Activated naive CD8-positive, alpha-beta T cell treated with anti-CD3 and anti-CD28 coated beads for 36 hours (primary cell): Measurements from ENCODE around the gene SLC6A19. TPM values are rescaled to one million over a fixed set of nuclear protein-coding genes. Genes with fewer than 3 reads are reported as not detected.

Experiments
- DNase-seq: peaks from one replicate; pipeline ENCODE4 v3.0.0; 2021
- H3K27ac Mint-ChIP-seq: one replicate; pipeline ENCODE4 v1.8.0; 2022; ENCODE audit warnings: mild to moderate bottlenecking, moderate library complexity, mixed read lengths
- H3K27me3 Mint-ChIP-seq: one replicate; pipeline ENCODE4 v1.8.0; 2022; ENCODE audit warnings: mild to moderate bottlenecking, mixed read lengths
- H3K36me3 Mint-ChIP-seq: one replicate; pipeline ENCODE4 v1.8.0; 2021; ENCODE audit warnings: mild to moderate bottlenecking, mixed read lengths
- H3K4me1 Mint-ChIP-seq: one replicate; pipeline ENCODE4 v1.8.0; 2021; ENCODE audit warnings: mixed read lengths
- H3K4me3 Mint-ChIP-seq: one replicate; pipeline ENCODE4 v1.8.0; 2022; ENCODE audit warnings: mild to moderate bottlenecking, moderate library complexity, mixed read lengths
- H3K9me3 Mint-ChIP-seq: one replicate; pipeline ENCODE4 v1.8.0; 2022; ENCODE audit warnings: mixed read lengths
- total RNA-seq, 2 experiments: library from RNA; stranded (reverse); gene quantifications; one replicate each; pipeline ENCODE4 v1.2.3, GENCODE V29; 2021

Gene SLC6A19
- total RNA-seq, 2 experiments from 2014 or later, result not detected

DNA sequence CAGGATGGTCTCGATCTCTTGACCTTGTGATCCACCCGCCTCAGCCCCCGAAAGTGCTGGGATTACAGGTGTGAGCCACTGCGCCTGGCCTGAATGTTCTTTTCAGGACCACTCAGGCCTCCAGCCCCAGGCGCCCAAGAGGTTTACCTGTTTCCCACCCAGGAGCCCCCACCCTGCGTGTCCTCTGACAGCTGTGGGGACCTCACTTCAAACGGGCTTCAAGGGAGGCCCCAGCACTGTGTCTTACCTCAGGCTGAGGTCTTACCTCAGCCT is 19.1 kb upstream of the SLC6A19 start:
- Mint-ChIP-seq H3K4me1 (no peaks in the 10 kb centered on the region), H3K27ac (no peak overlapping the region), H3K36me3 (no peaks in the 10 kb centered on the region)

GRCh38 chr5:1182633-1183423 is 18.6 kb upstream of the SLC6A19 start:
- DNase-seq, result no peak
- Mint-ChIP-seq H3K9me3 (no peaks in the 10 kb centered on the region), H3K4me3 (no peak overlapping the region), H3K27me3 (no peaks in the 10 kb centered on the region), H3K4me1 (no peaks in the 10 kb centered on the region), H3K27ac (no peak overlapping the region), H3K36me3 (no peaks in the 10 kb centered on the region)

More for the DNA sequence above, 19.1 kb upstream of the SLC6A19 start:
- Mint-ChIP-seq H3K27me3 (no peaks in the 10 kb centered on the region), H3K9me3 (no peaks in the 10 kb centered on the region), H3K4me3 (no peak overlapping the region)
- DNase-seq, result no peak

GRCh38 chr5:1183424-1184162 is 17.8 kb upstream of the SLC6A19 start:
- Mint-ChIP-seq H3K36me3 (no peaks in the 10 kb centered on the region), H3K4me3 (no peak overlapping the region), H3K27ac (no peak overlapping the region), H3K9me3 (no peaks in the 10 kb centered on the region), H3K4me1 (no peaks in the 10 kb centered on the region), H3K27me3 (no peaks in the 10 kb centered on the region)
- no peak for DNase-seq

- Mint-ChIP-seq H3K36me3 (no peaks in the 10 kb centered on the region), H3K27ac (no peak overlapping the region), H3K4me1 (no peaks in the 10 kb centered on the region), H3K4me3 (no peak overlapping the region), H3K27me3 (no peaks in the 10 kb centered on the region), H3K9me3 (no peaks in the 10 kb centered on the region)
- DNase-seq, result no peak
Observed at GRCh38 chr5:1184163-1184470, 17.3 kb upstream of the SLC6A19 start.

DNA sequence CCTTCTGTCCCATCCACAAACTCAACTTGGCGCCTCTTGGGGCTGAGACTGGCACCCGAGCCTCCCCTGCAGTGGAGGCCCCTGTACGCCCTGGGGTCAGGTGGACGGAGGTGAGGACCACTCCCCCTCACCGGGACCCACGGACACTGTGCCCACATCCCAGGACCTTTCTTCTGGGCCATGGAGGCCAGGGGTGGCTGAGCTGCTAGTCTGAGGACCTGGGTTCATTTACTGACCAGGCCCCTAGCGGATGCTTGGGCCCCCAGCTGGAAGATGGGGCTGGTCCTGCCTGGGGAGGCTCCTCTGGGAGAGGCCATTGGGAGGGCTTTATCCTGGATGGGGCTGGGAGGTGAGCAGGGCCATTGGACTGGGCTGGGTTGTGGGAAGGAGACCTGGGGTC is 16.9 kb upstream of the SLC6A19 start:
- no peaks in the 10 kb centered on the region for H3K9me3 Mint-ChIP-seq
- DNase-seq, result no peak
- no peak overlapping the region for H3K27ac Mint-ChIP-seq
- no peaks in the 10 kb centered on the region for H3K4me1 Mint-ChIP-seq
- no peak overlapping the region for H3K4me3 Mint-ChIP-seq
- no peaks in the 10 kb centered on the region for H3K36me3 Mint-ChIP-seq
- no peaks in the 10 kb centered on the region for H3K27me3 Mint-ChIP-seq

DNA sequence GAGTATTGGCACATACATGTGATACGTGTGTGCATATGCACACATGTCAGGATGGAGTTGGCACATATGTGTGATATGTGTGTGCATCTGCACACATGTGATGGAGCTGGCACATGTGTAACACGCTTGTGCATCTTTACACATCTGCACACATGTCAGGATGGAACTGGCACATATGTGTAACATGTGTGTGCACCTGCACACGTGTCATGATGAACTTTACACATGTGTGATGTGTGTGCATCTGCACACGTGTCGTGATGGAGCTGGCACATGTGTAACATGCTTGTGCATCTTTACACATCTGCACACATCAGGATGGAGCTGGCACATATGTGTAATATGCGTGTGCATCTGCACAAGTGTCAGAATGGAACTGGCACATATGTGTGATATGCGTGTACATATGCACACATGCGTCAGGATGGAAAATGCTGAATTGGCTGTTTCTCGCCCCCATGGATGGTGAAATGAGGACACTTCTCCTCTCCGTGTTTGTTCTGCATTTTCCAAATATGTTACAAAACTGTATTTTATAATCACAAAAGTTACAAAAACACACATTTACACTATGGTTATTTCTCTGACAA is 16.3 kb upstream of the SLC6A19 start:
- Mint-ChIP-seq H3K27me3 (peaks cover 6% of the 10 kb centered on the region), H3K4me3 (no peak overlapping the region), H3K36me3 (no peaks in the 10 kb centered on the region), H3K4me1 (no peaks in the 10 kb centered on the region), H3K9me3 (no peaks in the 10 kb centered on the region), H3K27ac (no peak overlapping the region)
- DNase-seq, result no peak

GRCh38 chr5:1185629-1186350 is 15.6 kb upstream of the SLC6A19 start:
- Mint-ChIP-seq H3K27ac (no peak overlapping the region), H3K9me3 (no peaks in the 10 kb centered on the region), H3K27me3 (peaks cover 13% of the 10 kb centered on the region), H3K4me3 (no peak overlapping the region), H3K36me3 (no peaks in the 10 kb centered on the region), H3K4me1 (no peaks in the 10 kb centered on the region)
- DNase-seq, result no peak

GRCh38 chr5:1186351-1187233 is 14.8 kb upstream of the SLC6A19 start:
- Mint-ChIP-seq H3K27ac (no peak overlapping the region), H3K27me3 (peaks cover 16% of the 10 kb centered on the region), H3K4me1 (no peaks in the 10 kb centered on the region), H3K9me3 (no peaks in the 10 kb centered on the region), H3K4me3 (no peak overlapping the region), H3K36me3 (no peaks in the 10 kb centered on the region)
- no peak for DNase-seq

DNA sequence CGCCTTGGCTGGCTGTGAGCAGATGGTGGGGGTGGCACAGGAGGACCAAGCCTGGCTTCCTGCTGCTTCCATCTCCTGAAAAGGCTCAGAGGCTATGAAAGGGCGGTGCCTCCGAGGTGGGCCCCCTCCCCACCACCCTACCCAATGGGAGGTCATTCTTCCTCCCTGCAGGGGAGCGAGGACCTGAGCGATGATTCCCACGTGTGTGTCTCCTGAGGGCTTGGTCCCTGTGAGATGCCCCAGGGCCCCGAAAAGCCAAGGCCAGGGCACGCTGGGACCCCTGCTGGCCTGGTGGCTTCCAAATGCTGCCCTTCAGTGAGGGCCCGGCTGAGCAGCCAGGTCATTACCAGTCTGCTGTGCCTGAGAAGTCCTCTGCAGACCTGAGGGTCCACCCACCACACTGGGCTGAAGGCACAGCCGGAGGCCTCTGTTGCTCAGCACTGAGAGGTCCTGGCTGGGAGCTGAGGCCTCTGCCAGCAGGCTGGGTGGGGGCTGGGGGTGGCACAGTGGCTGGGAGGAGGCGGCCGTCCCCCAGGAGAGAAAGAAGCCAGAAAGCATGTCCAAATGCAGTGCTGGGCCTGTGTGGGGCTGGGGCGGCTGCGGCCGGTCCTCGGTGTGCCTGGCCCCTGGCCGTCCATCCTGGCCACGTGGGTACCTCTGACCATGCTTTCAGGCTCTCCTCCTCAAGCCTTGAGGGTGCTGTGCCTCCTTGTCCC is 14.0 kb upstream of the SLC6A19 start:
- Mint-ChIP-seq H3K27ac (no peak overlapping the region), H3K36me3 (no peaks in the 10 kb centered on the region), H3K27me3 (peaks cover 20% of the 10 kb centered on the region), H3K4me1 (no peaks in the 10 kb centered on the region), H3K4me3 (no peak overlapping the region), H3K9me3 (no peaks in the 10 kb centered on the region)
- DNase-seq, result no peak

GRCh38 chr5:1187950-1188334 is 13.5 kb upstream of the SLC6A19 start:
- Mint-ChIP-seq H3K4me1 (no peaks in the 10 kb centered on the region), H3K36me3 (no peaks in the 10 kb centered on the region), H3K4me3 (no peak overlapping the region), H3K27ac (no peak overlapping the region), H3K27me3 (peaks cover 23% of the 10 kb centered on the region), H3K9me3 (no peaks in the 10 kb centered on the region)
- no peak for DNase-seq

DNA sequence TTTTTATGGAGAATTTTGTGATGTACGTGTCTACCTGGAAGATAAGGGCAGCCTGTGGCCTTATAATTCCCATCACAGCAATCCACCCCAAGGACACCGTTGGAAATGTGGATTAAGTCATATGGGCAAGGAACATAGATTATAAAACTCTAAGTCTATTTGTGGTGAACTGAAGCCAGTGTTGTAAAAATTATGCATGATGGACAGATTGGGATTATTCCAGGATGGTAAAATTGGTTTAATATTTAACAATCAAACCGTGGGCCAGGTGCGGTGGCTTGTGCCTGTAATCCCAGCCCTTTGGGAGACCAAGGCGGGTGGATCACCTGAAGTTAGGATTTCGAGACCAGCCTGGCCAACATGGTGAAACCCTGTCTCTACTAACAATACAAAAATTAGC is 12.9 kb upstream of the SLC6A19 start:
- Mint-ChIP-seq H3K9me3 (no peaks in the 10 kb centered on the region), H3K36me3 (no peaks in the 10 kb centered on the region), H3K4me1 (no peaks in the 10 kb centered on the region), H3K27ac (no peak overlapping the region), H3K4me3 (no peak overlapping the region), H3K27me3 (peaks cover 25% of the 10 kb centered on the region)
- no peak for DNase-seq

DNA sequence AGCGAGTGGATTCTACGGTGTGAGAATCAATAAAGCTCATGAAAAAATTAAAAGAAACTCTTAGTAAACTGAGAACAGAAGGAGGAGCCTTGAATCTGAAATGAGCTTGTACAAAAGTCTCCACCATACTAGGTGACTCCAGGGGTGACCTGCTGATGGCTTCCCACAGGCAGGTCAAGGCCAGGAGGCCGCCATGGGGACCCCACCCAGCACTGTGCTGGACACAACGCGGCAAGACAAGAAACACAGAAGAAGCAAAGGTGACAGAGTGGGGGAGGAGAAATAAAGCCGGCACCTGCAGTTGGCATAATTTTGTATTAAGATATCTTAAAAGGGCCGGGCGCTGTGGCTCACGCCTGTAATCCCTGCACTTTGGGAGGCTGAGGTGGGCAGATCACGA is 12.1 kb upstream of the SLC6A19 start:
- DNase-seq, result no peak
- no peaks in the 10 kb centered on the region for H3K9me3 Mint-ChIP-seq
- H3K36me3 Mint-ChIP-seq, result no peaks in the 10 kb centered on the region
- H3K27me3 Mint-ChIP-seq, result peaks cover 25% of the 10 kb centered on the region
- H3K27ac Mint-ChIP-seq, result no peak overlapping the region
- no peaks in the 10 kb centered on the region for H3K4me1 Mint-ChIP-seq
- no peak overlapping the region for H3K4me3 Mint-ChIP-seq

DNA sequence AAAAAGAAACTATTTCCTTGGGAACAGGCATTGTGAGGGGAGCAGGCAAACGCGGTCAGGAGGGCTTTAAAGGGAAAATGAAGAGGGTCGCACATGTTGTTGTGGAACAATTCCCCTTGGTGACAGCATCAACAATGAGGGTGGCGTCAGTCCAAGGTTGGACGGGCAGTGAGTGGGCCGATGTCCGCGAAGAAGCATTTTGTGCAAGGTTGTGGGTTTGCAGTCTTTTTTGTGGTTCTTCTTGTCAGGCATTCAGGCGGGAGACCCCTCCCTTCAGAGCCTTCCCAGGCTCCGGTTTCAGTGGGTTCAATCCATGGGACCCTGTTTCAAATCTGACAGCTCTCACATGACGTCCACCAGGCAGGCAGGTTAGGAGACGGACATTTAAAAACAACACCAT is 11.1 kb upstream of the SLC6A19 start:
- no peaks in the 10 kb centered on the region for H3K36me3 Mint-ChIP-seq
- H3K4me1 Mint-ChIP-seq, result no peaks in the 10 kb centered on the region

DNA sequence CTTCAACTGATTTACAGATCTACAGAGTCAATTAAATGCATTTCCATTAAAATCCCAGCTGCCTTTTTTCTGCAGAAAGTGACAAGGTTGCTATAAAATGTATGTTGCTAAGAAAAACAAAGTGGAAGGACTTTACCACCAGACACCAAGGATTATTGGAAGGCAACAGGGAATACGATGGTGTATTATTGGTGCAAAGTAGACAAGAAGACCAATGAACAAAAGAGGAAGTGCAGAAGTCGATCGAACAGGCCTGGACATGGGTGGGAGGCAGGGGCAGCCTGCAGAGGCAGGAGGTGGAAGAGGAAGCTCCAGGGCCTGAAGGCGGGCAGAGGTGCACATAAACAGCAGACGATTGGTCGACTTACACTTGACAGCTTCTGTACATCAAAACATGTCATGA is 10.6 kb upstream of the SLC6A19 start:
- no peak for DNase-seq

More for the DNA sequence above, 11.1 kb upstream of the SLC6A19 start:
- peaks cover 25% of the 10 kb centered on the region for H3K27me3 Mint-ChIP-seq
- no peaks in the 10 kb centered on the region for H3K9me3 Mint-ChIP-seq
- H3K4me3 Mint-ChIP-seq, result no peak overlapping the region
- no peak for DNase-seq
- H3K27ac Mint-ChIP-seq, result no peak overlapping the region

More for the DNA sequence above, 10.6 kb upstream of the SLC6A19 start:
- Mint-ChIP-seq H3K27ac (no peak overlapping the region), H3K27me3 (peaks cover 25% of the 10 kb centered on the region), H3K9me3 (no peaks in the 10 kb centered on the region), H3K36me3 (no peaks in the 10 kb centered on the region), H3K4me3 (no peak overlapping the region), H3K4me1 (no peaks in the 10 kb centered on the region)
